Progenitor cell of endocrine pancreas (in vitro differentiated cells): ENCODE results near the gene PHACTR2. TPM values are rescaled to one million over a fixed set of nuclear protein-coding genes. Genes with fewer than 3 reads are reported as not detected.
"Not testable (repeated sequence)": the region's sequence is repeated elsewhere in the genome, so short reads cannot be mapped to it uniquely, and the experiment has no call there.

ENCODE experiments used
- DNase-seq: peaks from one replicate; pipeline ENCODE4 v3.0.0; 2021; ENCODE audit warnings: low spot score; ENCODE audit not compliant: unreplicated experiment
- H3K27ac Mint-ChIP-seq: 2 replicates; pipeline ENCODE4 v1.8.0; 2021; ENCODE audit warnings: mild to moderate bottlenecking, moderate library complexity, mixed read lengths
- H3K27me3 Mint-ChIP-seq: 2 replicates; pipeline ENCODE4 v1.8.0; 2021; ENCODE audit warnings: mixed read lengths
- H3K36me3 Mint-ChIP-seq: 2 replicates; pipeline ENCODE4 v1.8.0; 2022; ENCODE audit warnings: mixed read lengths; ENCODE audit not compliant: insufficient read depth
- H3K4me1 Mint-ChIP-seq: 2 replicates; pipeline ENCODE4 v1.8.0; 2021; ENCODE audit warnings: low read depth, mixed read lengths
- H3K4me3 Mint-ChIP-seq: 2 replicates; pipeline ENCODE4 v1.8.0; 2021; ENCODE audit warnings: low read depth, mild to moderate bottlenecking, moderate library complexity, mixed read lengths
- H3K9me3 Mint-ChIP-seq: 2 replicates; pipeline ENCODE4 v1.8.0; 2021; ENCODE audit warnings: low read depth, mixed read lengths
- CTCF ChIP-seq: fragments of 200-600 bp; sonication (generic); IDR thresholded peaks from one replicate; pipeline ENCODE4 v1.5.0; 2021; ENCODE audit warnings: antibody characterized with exemption, mild to moderate bottlenecking; ENCODE audit not compliant: unreplicated experiment
- total RNA-seq: library from RNA; stranded (reverse); gene quantifications from 2 replicates; pipeline ENCODE4 v1.2.1, GENCODE V29; 2021

Gene PHACTR2
- total RNA-seq, 1 donor from 2014 or later, result 55.2 TPM

DNA sequence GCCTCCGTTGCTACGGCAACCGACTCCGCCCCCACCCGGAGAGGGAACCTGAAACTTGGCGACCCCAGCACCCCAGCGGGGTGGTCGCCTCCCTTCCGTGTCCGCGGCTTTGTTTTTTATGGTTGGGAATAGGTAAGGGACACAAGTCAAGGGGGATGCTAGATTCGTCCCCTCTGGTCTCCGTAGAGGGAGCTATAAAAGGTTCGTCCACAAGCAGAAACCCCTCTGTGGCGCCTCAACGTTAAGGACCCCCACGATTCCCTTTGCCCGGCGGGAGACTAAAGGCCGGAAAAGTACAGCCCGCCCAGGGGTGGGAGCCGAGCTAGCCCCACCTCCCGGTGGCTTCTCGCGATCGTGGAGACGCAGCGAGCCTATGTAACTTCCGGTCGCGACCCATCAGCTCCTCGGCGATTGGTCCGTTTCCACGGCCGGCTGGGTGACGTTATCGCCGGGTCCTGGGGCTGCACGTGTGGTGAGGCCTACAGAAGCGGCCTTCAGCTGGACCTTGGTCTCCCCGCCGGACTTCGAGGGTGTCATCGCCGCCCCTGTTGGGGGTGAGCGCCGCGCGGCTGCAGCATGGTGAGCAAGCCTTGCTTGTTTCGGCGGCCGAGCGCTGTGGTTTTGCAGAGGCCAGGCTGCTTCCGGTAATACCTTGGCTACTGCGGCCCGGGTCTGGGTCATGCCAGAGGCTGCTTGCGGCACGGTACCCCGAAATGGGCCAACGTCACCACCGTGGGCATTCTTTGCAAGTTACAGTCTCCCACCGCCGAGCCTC, 165.3 kb downstream of the PHACTR2 start, which contains the start of gene LTV1:
LTV1 (plus strand) TSS at position 437 of the 775 bp plus-strand sequence; CDS start at position 577, 140 bp downstream.
- TF ChIP-seq CTCF, result no peak
- H3K9me3 Mint-ChIP-seq, result no peaks in the 10 kb centered on the region
- peak within 1 kb of the TSS; percentile 90 for H3K4me3 Mint-ChIP-seq
- peak; percentile 90 for DNase-seq
- H3K27ac Mint-ChIP-seq, result peak within 1 kb of the TSS; percentile 100
- peaks cover 14% of the 10 kb centered on the region for H3K4me1 Mint-ChIP-seq
- peaks cover 12% of the 10 kb centered on the region for H3K36me3 Mint-ChIP-seq
- no peaks in the 10 kb centered on the region for H3K27me3 Mint-ChIP-seq

DNA sequence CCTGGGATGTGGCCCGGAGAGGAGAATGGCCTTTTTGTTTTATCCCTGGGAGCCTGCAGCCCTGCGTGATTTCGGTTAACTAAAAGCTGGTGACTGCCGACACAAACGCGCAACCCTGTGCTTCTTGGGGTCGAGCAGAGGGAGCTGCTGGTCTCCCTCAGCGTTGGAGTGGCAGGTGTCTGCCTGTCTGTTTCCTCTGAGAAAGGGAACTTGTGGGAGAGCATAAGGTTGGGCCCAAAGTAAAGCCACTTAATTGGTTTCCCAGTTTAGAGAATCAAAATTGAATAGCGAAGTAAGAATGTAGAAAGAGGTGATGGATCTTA, 165.9 kb downstream of the PHACTR2 start:
- Mint-ChIP-seq H3K4me3 (peak overlapping the region; percentile 90), H3K27ac (peak overlapping the region; percentile 100), H3K36me3 (peaks cover 15% of the 10 kb centered on the region), H3K27me3 (no peaks in the 10 kb centered on the region), H3K9me3 (no peaks in the 10 kb centered on the region), H3K4me1 (peaks cover 13% of the 10 kb centered on the region)
- TF ChIP-seq CTCF, result no peak
- DNase-seq, result no peak

DNA sequence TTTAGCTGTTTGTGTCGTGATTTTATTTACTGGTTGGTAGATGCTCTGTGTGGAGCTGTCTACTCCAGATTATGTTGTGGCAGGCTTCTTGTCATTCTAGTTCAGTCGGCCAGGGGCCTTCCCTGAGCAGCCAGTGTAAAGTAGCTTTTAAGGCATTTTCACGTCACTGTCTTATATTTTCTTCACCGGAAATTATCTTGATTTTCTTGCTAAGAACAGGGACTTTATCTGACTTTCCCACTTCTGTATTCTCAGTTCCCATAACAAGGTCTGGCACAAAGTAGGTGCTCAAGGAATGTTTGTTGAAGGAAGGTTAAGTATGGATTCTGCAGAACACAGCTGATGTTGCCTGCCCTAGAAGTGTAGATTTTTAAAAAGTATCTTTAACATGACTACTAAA, 166.2 kb downstream of the PHACTR2 start:
- H3K27me3 Mint-ChIP-seq, result no peaks in the 10 kb centered on the region
- peak overlapping the region; percentile 90 for H3K4me3 Mint-ChIP-seq
- peak overlapping the region; percentile 100 for H3K27ac Mint-ChIP-seq
- peaks cover 18% of the 10 kb centered on the region for H3K36me3 Mint-ChIP-seq
- no peaks in the 10 kb centered on the region for H3K9me3 Mint-ChIP-seq
- peaks cover 12% of the 10 kb centered on the region for H3K4me1 Mint-ChIP-seq
- no peak for DNase-seq
- no peak for TF ChIP-seq CTCF

GRCh38 chr6:143845033-143845432, 167.3 kb downstream of the PHACTR2 start:
- Mint-ChIP-seq H3K36me3 (peaks cover 29% of the 10 kb centered on the region), H3K4me1 (peaks cover 12% of the 10 kb centered on the region), H3K27me3 (no peaks in the 10 kb centered on the region), H3K27ac (no peak overlapping the region), H3K9me3 (no peaks in the 10 kb centered on the region), H3K4me3 (peak overlapping the region; percentile 28)
- TF ChIP-seq CTCF, result no peak
- DNase-seq, result no peak

DNA sequence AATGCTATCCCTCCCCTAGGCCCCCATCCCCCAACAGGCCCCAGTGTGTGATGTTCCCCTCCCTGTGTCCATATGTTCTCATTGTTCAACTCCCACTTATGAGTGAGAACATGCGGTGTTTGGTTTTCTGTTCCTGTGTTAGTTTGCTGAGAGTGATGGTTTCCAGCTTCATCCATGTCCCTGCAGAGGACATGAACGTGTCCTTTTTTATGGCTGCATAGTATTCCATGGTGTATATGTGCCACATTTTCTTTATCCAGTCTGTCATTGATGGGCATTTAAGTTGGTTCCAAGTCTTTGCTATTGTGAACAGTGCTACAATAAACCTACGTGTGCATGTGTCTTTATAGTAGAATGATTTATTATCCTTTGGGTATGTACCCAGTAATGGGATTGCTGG, 173.9 kb downstream of the PHACTR2 start:
- not testable (repeated sequence) for H3K27me3 Mint-ChIP-seq, H3K4me1 Mint-ChIP-seq, DNase-seq, H3K27ac Mint-ChIP-seq, H3K4me3 Mint-ChIP-seq
- Mint-ChIP-seq H3K36me3 (peaks cover 85% of the 10 kb centered on the region), H3K9me3 (peaks cover 25% of the 10 kb centered on the region)

DNA sequence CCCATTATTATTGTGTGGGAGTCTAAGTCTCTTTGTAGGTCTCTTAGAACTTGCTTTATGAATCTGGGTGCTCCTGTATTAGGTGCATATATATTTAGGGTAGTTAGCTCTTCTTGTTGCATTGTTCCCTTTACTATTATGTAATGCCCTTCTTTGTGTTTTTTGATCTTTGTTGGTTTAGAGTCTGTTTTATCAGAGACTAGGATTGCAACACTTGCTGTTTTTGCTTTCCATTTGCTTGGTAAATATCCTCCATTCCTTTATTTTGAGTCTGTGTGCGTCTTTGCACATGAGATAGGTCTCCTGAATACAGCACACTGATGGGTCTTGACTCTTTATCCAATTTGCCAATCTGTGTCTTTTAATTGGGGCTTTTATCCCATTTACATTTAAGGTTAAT, 177.3 kb downstream of the PHACTR2 start:
- H3K4me3 Mint-ChIP-seq, H3K27me3 Mint-ChIP-seq, DNase-seq, H3K27ac Mint-ChIP-seq, H3K4me1 Mint-ChIP-seq: not testable (repeated sequence)
- H3K36me3 Mint-ChIP-seq, result peaks cover 79% of the 10 kb centered on the region
- H3K9me3 Mint-ChIP-seq, result peaks cover 25% of the 10 kb centered on the region

- not testable (repeated sequence) for H3K27me3 Mint-ChIP-seq, H3K27ac Mint-ChIP-seq, H3K4me1 Mint-ChIP-seq, DNase-seq, H3K4me3 Mint-ChIP-seq
- H3K9me3 Mint-ChIP-seq, result peaks cover 22% of the 10 kb centered on the region
- H3K36me3 Mint-ChIP-seq, result peaks cover 72% of the 10 kb centered on the region
Observed at GRCh38 chr6:143856762-143857161, 179.0 kb downstream of the PHACTR2 start.
